HepG2 (cell line): ENCODE measurements around the gene LGALS4. TPM values are rescaled to one million over a fixed set of nuclear protein-coding genes. Genes with fewer than 3 reads are reported as not detected.
A peak's percentile ranks its signal among the peaks of the same experiment; 100 is the strongest.

ENCODE experiments used
- ADNP ChIP-seq: sonication (generic); formaldehyde crosslinking; IDR thresholded peaks from 2 replicates; pipeline ENCODE4 v1.4.0; 2020; ENCODE audit warnings: missing genetic modification reagents
- CCDC6 ChIP-seq: sonication (generic); formaldehyde crosslinking; IDR thresholded peaks from 2 replicates; pipeline ENCODE4 v1.8.1; 2022; ENCODE audit warnings: mild to moderate bottlenecking, missing genetic modification reagents, moderate library complexity
- CEBPZ ChIP-seq: IDR thresholded peaks from 2 replicates; pipeline ENCODE4 v1.6.1; 2012; ENCODE audit warnings: low read length, improper control_type of control experiment
- E2F1 ChIP-seq: sonication (generic); formaldehyde crosslinking; IDR thresholded peaks from 2 replicates; pipeline ENCODE4 v1.5.0; 2020; ENCODE audit warnings: missing genetic modification reagents
- HNRNPLL ChIP-seq: fragments of 200-400 bp; formaldehyde crosslinking; IDR thresholded peaks from 2 replicates; pipeline ENCODE4 v1.6.1; 2017; ENCODE audit warnings: mild to moderate bottlenecking, low read depth, low read length; ENCODE audit not compliant: poor library complexity, severe bottlenecking
- IRF9 ChIP-seq: sonication (generic); formaldehyde crosslinking; IDR thresholded peaks from 2 replicates; pipeline ENCODE4 v1.8.0; 2022; ENCODE audit warnings: missing genetic modification reagents, mild to moderate bottlenecking, borderline replicate concordance
- KLF12 ChIP-seq: sonication (generic); formaldehyde crosslinking; IDR thresholded peaks from 2 replicates; pipeline ENCODE4 v1.4.0; 2020; ENCODE audit warnings: missing genetic modification reagents, borderline replicate concordance
- NFE2L2 ChIP-seq: fragments of 150-350 bp; IDR thresholded peaks from 2 replicates; pipeline ENCODE4 v1.6.1; 2014; ENCODE audit warnings: low read length
- NR1H2 ChIP-seq: sonication (generic); formaldehyde crosslinking; IDR thresholded peaks from 2 replicates; pipeline ENCODE4 v1.8.1; 2022; ENCODE audit warnings: low read depth, missing genetic modification reagents, borderline replicate concordance
- RBFOX2 ChIP-seq: fragments of 200-400 bp; formaldehyde crosslinking; IDR thresholded peaks from 2 replicates; pipeline ENCODE4 v1.6.1; 2017; ENCODE audit warnings: low read depth, mild to moderate bottlenecking, low read length
- ZBTB38 ChIP-seq: sonication (generic); formaldehyde crosslinking; IDR thresholded peaks from 2 replicates; pipeline ENCODE4 v1.5.1; 2020; ENCODE audit warnings: mild to moderate bottlenecking, missing genetic modification reagents
- ZNF280B ChIP-seq: sonication (generic); formaldehyde crosslinking; IDR thresholded peaks from 2 replicates; pipeline ENCODE4 v1.5.0; 2020; ENCODE audit warnings: missing genetic modification reagents, mild to moderate bottlenecking, borderline replicate concordance
- ZNF335 ChIP-seq: sonication (generic); formaldehyde crosslinking; IDR thresholded peaks from 2 replicates; pipeline ENCODE4 v1.4.0; 2020; ENCODE audit warnings: missing genetic modification reagents
- ZNF609 ChIP-seq: sonication (generic); formaldehyde crosslinking; IDR thresholded peaks from 2 replicates; pipeline ENCODE4 v1.4.0; 2020; ENCODE audit warnings: mild to moderate bottlenecking, missing genetic modification reagents, borderline replicate concordance
- ZNF703 ChIP-seq: sonication (generic); formaldehyde crosslinking; IDR thresholded peaks from 2 replicates; pipeline ENCODE4 v1.5.1; 2020; ENCODE audit warnings: missing genetic modification reagents, mild to moderate bottlenecking, moderate library complexity, borderline replicate concordance
- ZNF841 ChIP-seq: sonication (generic); formaldehyde crosslinking; IDR thresholded peaks from 2 replicates; pipeline ENCODE4 v1.8.1; 2023; ENCODE audit warnings: missing genetic modification reagents, borderline replicate concordance
- polyA plus RNA-seq, 8 experiments: library from polyadenylated mRNA; depleted of rRNA in 3 of 8; stranded (reverse) in 7 of 8; unstranded in 1 of 8; fragments of >200 nt; fragmentation: Illumina TruSeq in 4 of 8; extraction: Trizol in 4 of 8; gene quantifications; 2 replicates each; pipeline versions ENCODE4 v1.2.1 to v1.2.3, GENCODE V29; 2011 to 2016; ENCODE audit warnings: low read depth in 4 of 8, missing spikeins in 1 of 8, mixed read lengths in 1 of 8; ENCODE audit not compliant: insufficient read depth in 1 of 8
- total RNA-seq, 5 experiments: library from RNA; depleted of rRNA; stranded (reverse); fragments of >200 nt; fragmentation: Illumina TruSeq; extraction: Trizol; gene quantifications; 2 replicates each; pipeline ENCODE4 v1.2.3, GENCODE V29; 2016; ENCODE audit warnings: low read depth in 1 of 5

LGALS4 gene
- total and polyA plus RNA-seq, 2 of the 13 experiments (the other 11 are each of a cell fraction or from before 2014, with no cell fraction given), result 0.24 to 0.71 TPM

GRCh38 chr19:38849147-38849859 is 36.6 kb upstream of the LGALS4 start (continued):
- TF ChIP-seq KLF12 (no peak), ZNF841 (0 out of 2 replicates have a peak, but pooled peaks have one; percentile 52), ADNP (CRISPR knock-in tag) (no peak), RBFOX2 (no peak; the same call in 1 of the 2 replicates), CEBPZ (no peak), IRF9 (CRISPR knock-in tag) (no peak; the same call in 1 of the 2 replicates), ZNF609 (CRISPR knock-in tag) (0 out of 2 replicates have a peak, but pooled peaks have one; percentile 25), ZNF335 (CRISPR knock-in tag) (no peak), CCDC6 (CRISPR knock-in tag) (no peak; the same call in 1 of the 2 replicates), NFE2L2 (no peak), ZNF703 (CRISPR knock-in tag) (peak; percentile 76; the same call in 1 of the 2 replicates), ZNF280B (CRISPR knock-in tag) (no peak), E2F1 (CRISPR knock-in tag) (peak; percentile 64), HNRNPLL (peak; percentile 96), NR1H2 (CRISPR knock-in tag) (no peak), ZBTB38 (CRISPR knock-in tag) (no peak)
